H9 (cell line): Measurements from ENCODE around the gene LMLN. TPM values are rescaled to one million over a fixed set of nuclear protein-coding genes. Genes with fewer than 3 reads are reported as not detected.

Experiments used
- DNase-seq: peaks from one replicate; pipeline ENCODE4 v3.0.0-alpha.2; 2017
- H2AFZ ChIP-seq: one replicate; pipeline ENCODE4 v1.6.1; 2013; ENCODE audit warnings: mild to moderate bottlenecking, low read length, control low read depth, moderate library complexity
- H2AK5ac ChIP-seq: 2 replicates; pipeline ENCODE4 v1.6.1; 2013; ENCODE audit warnings: low read length, control low read depth, mixed read lengths; ENCODE audit not compliant: insufficient read length
- H2BK120ac ChIP-seq: one replicate; pipeline ENCODE4 v1.6.1; 2013; ENCODE audit warnings: low read depth, mild to moderate bottlenecking, low read length, control low read depth, inconsistent platforms; ENCODE audit not compliant: poor library complexity, severe bottlenecking
- H2BK12ac ChIP-seq: 2 replicates; pipeline ENCODE4 v1.6.1; 2013; ENCODE audit warnings: low read length, control low read depth, mixed read lengths, low read depth; ENCODE audit not compliant: insufficient read length
- H2BK15ac ChIP-seq: 2 replicates; pipeline ENCODE4 v1.6.1; 2013; ENCODE audit warnings: low read depth, low read length, control low read depth
- H2BK20ac ChIP-seq: one replicate; pipeline ENCODE4 v1.6.1; 2013; ENCODE audit warnings: low read depth, mild to moderate bottlenecking, low read length, control low read depth, inconsistent platforms; ENCODE audit not compliant: poor library complexity, severe bottlenecking
- H2BK5ac ChIP-seq: 2 replicates; pipeline ENCODE4 v1.6.1; 2013; ENCODE audit warnings: low read length, control low read depth, mixed read lengths; ENCODE audit not compliant: insufficient read length
- H3K14ac ChIP-seq: 2 replicates; pipeline ENCODE4 v1.6.1; 2013; ENCODE audit warnings: low read length, control low read depth; ENCODE audit not compliant: insufficient read depth
- H3K18ac ChIP-seq: 2 replicates; pipeline ENCODE4 v1.6.1; 2013; ENCODE audit warnings: low read depth, mild to moderate bottlenecking, mixed read lengths, low read length, control low read depth; ENCODE audit not compliant: insufficient read length
- H3K23ac ChIP-seq: 2 replicates; pipeline ENCODE4 v1.6.1; 2013; ENCODE audit warnings: low read length, control low read depth, mixed read lengths, low read depth; ENCODE audit not compliant: insufficient read length
- H3K23me2 ChIP-seq: 2 replicates; pipeline ENCODE4 v1.6.1; 2013; ENCODE audit warnings: low read depth, mild to moderate bottlenecking, mixed read lengths, low read length, control low read depth; ENCODE audit not compliant: insufficient read length, poor library complexity, severe bottlenecking
- H3K27ac ChIP-seq: 2 replicates; pipeline ENCODE4 v1.5.1; 2013; ENCODE audit warnings: low read length, control low read depth, mixed read lengths, low read depth; ENCODE audit not compliant: insufficient read length
- H3K27me3 ChIP-seq: 2 replicates; pipeline ENCODE4 v1.6.1; 2013; ENCODE audit warnings: low read length, control low read depth, inconsistent platforms; ENCODE audit not compliant: insufficient read depth
- H3K4ac ChIP-seq: 2 replicates; pipeline ENCODE4 v1.6.1; 2013; ENCODE audit warnings: low read depth, mild to moderate bottlenecking, control low read depth, inconsistent platforms, low read length, moderate library complexity
- H3K4me1 ChIP-seq: 2 replicates; pipeline ENCODE4 v1.6.1; 2013; ENCODE audit warnings: low read length, control low read depth, inconsistent platforms; ENCODE audit not compliant: insufficient read depth
- H3K4me2 ChIP-seq: 2 replicates; pipeline ENCODE4 v1.6.1; 2013; ENCODE audit warnings: low read length, control low read depth, mixed read lengths; ENCODE audit not compliant: insufficient read length, insufficient read depth
- H3K56ac ChIP-seq: 2 replicates; pipeline ENCODE4 v1.6.1; 2013; ENCODE audit warnings: low read depth, mild to moderate bottlenecking, mixed read lengths, low read length, control low read depth; ENCODE audit not compliant: insufficient read length
- H3K79me1 ChIP-seq: 2 replicates; pipeline ENCODE4 v1.6.1; 2013; ENCODE audit warnings: low read depth, mild to moderate bottlenecking, moderate library complexity, low read length, control low read depth, inconsistent platforms; ENCODE audit not compliant: insufficient read depth, poor library complexity, severe bottlenecking
- H3K79me2 ChIP-seq: 2 replicates; pipeline ENCODE4 v1.6.1; 2013; ENCODE audit warnings: low read length, control low read depth, inconsistent platforms; ENCODE audit not compliant: insufficient read depth
- H3K9ac ChIP-seq: 2 replicates; pipeline ENCODE4 v1.6.1; 2013; ENCODE audit warnings: low read length, control low read depth, mixed read lengths; ENCODE audit not compliant: insufficient read length; ENCODE audit errors: extremely low read depth
- H3K9me3 ChIP-seq: one replicate; pipeline ENCODE4 v1.6.1; 2013; ENCODE audit warnings: low read depth, low read length, inconsistent platforms; ENCODE audit not compliant: control insufficient read depth
- H3T11ph ChIP-seq: one replicate; pipeline ENCODE4 v1.6.1; 2013; ENCODE audit warnings: mild to moderate bottlenecking, low read length, control low read depth, inconsistent platforms
- H4K20me1 ChIP-seq: one replicate; pipeline ENCODE4 v1.6.1; 2013; ENCODE audit not compliant: control insufficient read depth, insufficient read length, insufficient read depth
- H4K5ac ChIP-seq: 2 replicates; pipeline ENCODE4 v1.6.1; 2013; ENCODE audit warnings: low read depth, mild to moderate bottlenecking, mixed read lengths, low read length, control low read depth; ENCODE audit not compliant: insufficient read length
- H4K8ac ChIP-seq: replicated peaks from 2 replicates; pipeline ENCODE4 v1.6.1; 2013; ENCODE audit warnings: low read length, control low read depth, mixed read lengths, low read depth; ENCODE audit not compliant: insufficient read length
- H4K91ac ChIP-seq: 2 replicates; pipeline ENCODE4 v1.6.1; 2013; ENCODE audit warnings: low read depth, mild to moderate bottlenecking, moderate library complexity, mixed read lengths, low read length, control low read depth; ENCODE audit not compliant: insufficient read length
- H3K27ac Mint-ChIP-seq, 3 experiments: 2 replicates in 2 of 3; 3 replicates in 1 of 3; pipeline ENCODE4 v1.8.0; 2020 to 2021; ENCODE audit warnings: mixed read lengths in 3 of 3, mild to moderate bottlenecking in 1 of 3, moderate library complexity in 1 of 3
- H3K27me3 Mint-ChIP-seq: 2 replicates; pipeline ENCODE4 v1.8.0; 2021; ENCODE audit warnings: low read depth, mild to moderate bottlenecking, moderate library complexity, mixed read lengths
- H3K36me3 Mint-ChIP-seq, 3 experiments: 2 replicates in 2 of 3; 3 replicates in 1 of 3; pipeline ENCODE4 v1.8.0; 2020 to 2021; ENCODE audit warnings: low read depth in 3 of 3, mixed read lengths in 3 of 3; ENCODE audit not compliant: insufficient read depth in 1 of 3
- H3K4me1 Mint-ChIP-seq, 2 experiments: 2 replicates each; pipeline ENCODE4 v1.8.0; 2020; ENCODE audit warnings: mixed read lengths in 2 of 2
- H3K4me3 Mint-ChIP-seq, 2 experiments: 2 replicates in 1 of 2; 3 replicates in 1 of 2; pipeline ENCODE4 v1.8.0; 2020 to 2021; ENCODE audit warnings: mild to moderate bottlenecking in 2 of 2, mixed read lengths in 2 of 2, moderate library complexity in 1 of 2
- H3K9me3 Mint-ChIP-seq, 2 experiments: 2 replicates in 1 of 2; 3 replicates in 1 of 2; pipeline ENCODE4 v1.8.0; 2020; ENCODE audit warnings: mild to moderate bottlenecking in 2 of 2, mixed read lengths in 2 of 2, moderate library complexity in 1 of 2
- CTCF ChIP-seq: fragments of 200-600 bp; sonication (generic); conservative IDR thresholded peaks from 3 replicates; pipeline ENCODE4 v1.8.0; 2021; ENCODE audit warnings: antibody characterized with exemption, mild to moderate bottlenecking
- WGBS: extraction: QIAGEN DNeasy Blood & Tissue Kit; methylation state at CpG from one replicate; pipeline ENCODE4 v1.1.7; 2013; ENCODE audit warnings: missing lambda C conversion rate, low lambda C conversion rate, mixed read lengths; ENCODE audit not compliant: insufficient read length; ENCODE audit errors: extremely low coverage; 5-methylcytosine and 5-hydroxymethylcytosine counted together
- total RNA-seq: library from RNA; stranded (reverse); gene quantifications from 2 replicates; pipeline ENCODE4 v1.2.1, GENCODE V29; 2021

Gene LMLN
- total RNA-seq, 1 experiment from 2014 or later, result 3.8 TPM

- no peak overlapping the region for H3K56ac ChIP-seq
- H3K79me2 ChIP-seq, result no peaks in the 10 kb centered on the region
- H3K18ac ChIP-seq, result no peak overlapping the region
- no peaks in the 10 kb centered on the region for H3K23me2 ChIP-seq
- no peak overlapping the region for H2AFZ ChIP-seq
- H4K91ac ChIP-seq, result no peak overlapping the region
- H3K4me2 ChIP-seq, result no peak overlapping the region
- Mint-ChIP-seq H3K27me3 (no peaks in the 10 kb centered on the region), H3K36me3 (peaks cover under 1 to 5% (median 3%) of the 10 kb centered on the region in 3 experiments; a peak in 6 of 7 replicates), H3K9me3 (peaks cover 6 to 10% of the 10 kb centered on the region in 2 experiments), H3K27ac (no peak overlapping the region), H3K4me3 (no peak overlapping the region), H3K4me1 (no peaks in the 10 kb centered on the region)
- no peaks in the 10 kb centered on the region for H3K79me1 ChIP-seq
- WGBS, result no CpG with 5 or more reads among the region's 8 CpGs
- no peak overlapping the region for H3K23ac ChIP-seq
- no peak overlapping the region for H3K9ac ChIP-seq
- H3K4me1 ChIP-seq, result no peaks in the 10 kb centered on the region
- peaks cover 2% of the 10 kb centered on the region for H3K9me3 ChIP-seq
- H2BK12ac ChIP-seq, result no peak overlapping the region
- H2BK15ac ChIP-seq, result no peak overlapping the region
- no peaks in the 10 kb centered on the region for H4K20me1 ChIP-seq
- no peak overlapping the region for H3K27ac ChIP-seq
- H2BK20ac ChIP-seq, result no peak overlapping the region
- no peaks in the 10 kb centered on the region for H3K27me3 ChIP-seq
- no peak for DNase-seq
- H3K4ac ChIP-seq, result no peak overlapping the region
- no peak overlapping the region for H3T11ph ChIP-seq
- H2BK120ac ChIP-seq, result no peak overlapping the region
- peak; percentile 20; the same call in 2 of the 3 replicates for TF ChIP-seq CTCF
- no peak overlapping the region; the same call in 1 of the 2 replicates for H3K14ac ChIP-seq
- H2BK5ac ChIP-seq, result no peak overlapping the region
- no peak overlapping the region for H2AK5ac ChIP-seq
- no peak overlapping the region for H4K5ac ChIP-seq
- H4K8ac ChIP-seq, result no peak overlapping the region
Observed at GRCh38 chr3:198046120-198046857, 86.3 kb downstream of the LMLN start.
